ENCODE measurements around the gene CPVL. TPM values are rescaled to one million over a fixed set of nuclear protein-coding genes. Genes with fewer than 3 reads are reported as not detected.

Gene CPVL
- total RNA-seq, 1 donor from 2014 or later = 25.9 TPM

GRCh38 chr7:29063236-29063635 is 83.1 kb downstream of the CPVL start:
- no peaks in the 10 kb centered on the region for H3K27me3 ChIP-seq (ENCODE audit: control insufficient read depth, insufficient read depth, low read length)
- H3K4me3 ChIP-seq (ENCODE audit: low read depth, low read length) = no peak overlapping the region
- DNase-seq (ENCODE audit: low read depth) = no peak
- no peaks in the 10 kb centered on the region for H3K36me3 ChIP-seq (ENCODE audit: control insufficient read depth, insufficient read depth, low read length)
- TF ChIP-seq CTCF (IDR thresholded peaks at IDR 0.05; ENCODE audit: insufficient read depth, low read length, poor library complexity, severe bottlenecking) = no peak

- no peak for DNase-seq (ENCODE audit: low read depth)
- H3K4me3 ChIP-seq (ENCODE audit: low read depth, low read length) = no peak overlapping the region
- H3K36me3 ChIP-seq (ENCODE audit: control insufficient read depth, insufficient read depth, low read length) = no peaks in the 10 kb centered on the region
- no peaks in the 10 kb centered on the region for H3K27me3 ChIP-seq (ENCODE audit: control insufficient read depth, insufficient read depth, low read length)
- TF ChIP-seq CTCF (IDR thresholded peaks at IDR 0.05; ENCODE audit: insufficient read depth, low read length, poor library complexity, severe bottlenecking) = no peak
Observed at GRCh38 chr7:29053105-29053872, 93.0 kb downstream of the CPVL start.

DNA sequence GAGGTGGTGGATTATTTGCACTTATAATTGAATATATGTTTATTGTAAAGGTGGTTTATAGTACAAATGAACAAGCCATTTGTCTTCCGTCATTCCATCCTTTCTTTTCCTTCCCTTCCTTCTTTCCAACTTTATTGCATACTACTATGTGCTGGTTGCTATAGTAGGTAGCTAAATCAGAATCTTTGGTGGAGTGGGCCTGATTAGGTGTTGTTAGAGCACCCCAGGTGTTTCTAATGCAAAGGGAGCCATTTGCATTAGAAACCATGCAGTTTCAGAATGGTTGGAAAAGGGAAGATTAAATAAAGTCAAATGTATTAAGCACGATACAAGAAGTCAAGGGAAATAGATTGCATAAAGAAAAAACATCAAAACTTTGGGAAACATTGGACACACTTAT is 99.4 kb downstream of the CPVL start:
- H3K27me3 ChIP-seq (ENCODE audit: control insufficient read depth, insufficient read depth, low read length) = no peaks in the 10 kb centered on the region
- no peaks in the 10 kb centered on the region for H3K36me3 ChIP-seq (ENCODE audit: control insufficient read depth, insufficient read depth, low read length)
- TF ChIP-seq CTCF (IDR thresholded peaks at IDR 0.05; ENCODE audit: insufficient read depth, low read length, poor library complexity, severe bottlenecking) = no peak
- no peak for DNase-seq (ENCODE audit: low read depth)
- no peak overlapping the region for H3K4me3 ChIP-seq (ENCODE audit: low read depth, low read length)

- no peak overlapping the region for H3K4me3 ChIP-seq (ENCODE audit: low read depth, low read length)
- no peak for TF ChIP-seq CTCF (IDR thresholded peaks at IDR 0.05; ENCODE audit: insufficient read depth, low read length, poor library complexity, severe bottlenecking)
Observed at GRCh38 chr7:29045258-29046086, 100.9 kb downstream of the CPVL start.

GRCh38 chr7:29044554-29044953 is 101.8 kb downstream of the CPVL start:
- DNase-seq (ENCODE audit: low read depth) = no peak
- H3K36me3 ChIP-seq (ENCODE audit: control insufficient read depth, insufficient read depth, low read length) = no peaks in the 10 kb centered on the region
- no peaks in the 10 kb centered on the region for H3K27me3 ChIP-seq (ENCODE audit: control insufficient read depth, insufficient read depth, low read length)

More at GRCh38 chr7:29045258-29046086, 100.9 kb downstream of the CPVL start:
- Histone ChIP-seq H3K27me3 (ENCODE audit: control insufficient read depth, insufficient read depth, low read length) (no peaks in the 10 kb centered on the region), H3K36me3 (ENCODE audit: control insufficient read depth, insufficient read depth, low read length) (no peaks in the 10 kb centered on the region)
- DNase-seq (ENCODE audit: low read depth) = no peak

More at GRCh38 chr7:29044554-29044953, 101.8 kb downstream of the CPVL start:
- H3K4me3 ChIP-seq (ENCODE audit: low read depth, low read length) = no peak overlapping the region
- no peak for TF ChIP-seq CTCF (IDR thresholded peaks at IDR 0.05; ENCODE audit: insufficient read depth, low read length, poor library complexity, severe bottlenecking)

All from kidney epithelial cell (primary cell).